Measurements from ENCODE around the gene MEDAG.

MEDAG gene

DNA sequence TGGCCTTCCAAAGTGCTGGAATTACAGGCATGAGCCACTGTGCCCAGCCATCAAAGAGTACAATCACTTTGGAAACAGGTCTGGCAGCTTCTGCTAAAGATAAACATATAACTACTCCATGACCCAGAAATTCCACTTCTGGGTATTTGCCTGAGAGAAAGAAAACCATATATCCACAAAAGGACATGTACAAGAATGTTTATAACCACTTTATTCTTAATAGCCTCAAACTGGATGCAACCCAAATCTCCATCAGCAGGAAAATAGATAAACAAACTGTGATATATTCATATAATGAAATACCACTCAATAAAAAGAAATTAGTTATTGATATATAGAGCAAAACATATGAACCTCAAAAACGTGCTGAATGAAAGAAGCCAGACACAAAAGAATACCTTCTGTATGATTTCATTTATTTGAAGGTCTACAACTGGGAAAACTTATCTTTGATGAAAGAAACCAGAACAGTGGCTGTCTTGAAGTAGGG is 66.9 kb downstream of the MEDAG start:
- DNase-seq (ENCODE audit: insufficient read length, low spot score) (no peak), FAIRE-seq (no peak)
- no peak for TF ChIP-seq CTCF (IDR thresholded peaks at IDR 0.05; ENCODE audit: insufficient read depth, missing control alignments)

- no peak for TF ChIP-seq CTCF (IDR thresholded peaks at IDR 0.05; ENCODE audit: insufficient read depth, missing control alignments)
- no peak for DNase-seq (ENCODE audit: insufficient read length, low spot score)
- FAIRE-seq: no peak
Measured at GRCh38 chr13:30974350-30974749, 68.3 kb downstream of the MEDAG start.

Measured in D721Med (cell line).